H9 (cell line): ENCODE results near the gene CPEB2. TPM values are rescaled to one million over a fixed set of nuclear protein-coding genes. Genes with fewer than 3 reads are reported as not detected.

ENCODE experiments used
- DNase-seq: peaks from one replicate; pipeline ENCODE4 v3.0.0-alpha.2; 2017
- H2AFZ ChIP-seq: one replicate; pipeline ENCODE4 v1.6.1; 2013; ENCODE audit warnings: mild to moderate bottlenecking, low read length, control low read depth, moderate library complexity
- H2AK5ac ChIP-seq: 2 replicates; pipeline ENCODE4 v1.6.1; 2013; ENCODE audit warnings: low read length, control low read depth, mixed read lengths; ENCODE audit not compliant: insufficient read length
- H2BK120ac ChIP-seq: one replicate; pipeline ENCODE4 v1.6.1; 2013; ENCODE audit warnings: low read depth, mild to moderate bottlenecking, low read length, control low read depth, inconsistent platforms; ENCODE audit not compliant: poor library complexity, severe bottlenecking
- H2BK12ac ChIP-seq: 2 replicates; pipeline ENCODE4 v1.6.1; 2013; ENCODE audit warnings: low read length, control low read depth, mixed read lengths, low read depth; ENCODE audit not compliant: insufficient read length
- H2BK15ac ChIP-seq: 2 replicates; pipeline ENCODE4 v1.6.1; 2013; ENCODE audit warnings: low read depth, low read length, control low read depth
- H2BK20ac ChIP-seq: one replicate; pipeline ENCODE4 v1.6.1; 2013; ENCODE audit warnings: low read depth, mild to moderate bottlenecking, low read length, control low read depth, inconsistent platforms; ENCODE audit not compliant: poor library complexity, severe bottlenecking
- H2BK5ac ChIP-seq: 2 replicates; pipeline ENCODE4 v1.6.1; 2013; ENCODE audit warnings: low read length, control low read depth, mixed read lengths; ENCODE audit not compliant: insufficient read length
- H3K14ac ChIP-seq: 2 replicates; pipeline ENCODE4 v1.6.1; 2013; ENCODE audit warnings: low read length, control low read depth; ENCODE audit not compliant: insufficient read depth
- H3K18ac ChIP-seq: 2 replicates; pipeline ENCODE4 v1.6.1; 2013; ENCODE audit warnings: low read depth, mild to moderate bottlenecking, mixed read lengths, low read length, control low read depth; ENCODE audit not compliant: insufficient read length
- H3K23ac ChIP-seq: 2 replicates; pipeline ENCODE4 v1.6.1; 2013; ENCODE audit warnings: low read length, control low read depth, mixed read lengths, low read depth; ENCODE audit not compliant: insufficient read length
- H3K23me2 ChIP-seq: 2 replicates; pipeline ENCODE4 v1.6.1; 2013; ENCODE audit warnings: low read depth, mild to moderate bottlenecking, mixed read lengths, low read length, control low read depth; ENCODE audit not compliant: insufficient read length, poor library complexity, severe bottlenecking
- H3K27ac ChIP-seq: 2 replicates; pipeline ENCODE4 v1.5.1; 2013; ENCODE audit warnings: low read length, control low read depth, mixed read lengths, low read depth; ENCODE audit not compliant: insufficient read length
- H3K27me3 ChIP-seq: 2 replicates; pipeline ENCODE4 v1.6.1; 2013; ENCODE audit warnings: low read length, control low read depth, inconsistent platforms; ENCODE audit not compliant: insufficient read depth
- H3K4ac ChIP-seq: 2 replicates; pipeline ENCODE4 v1.6.1; 2013; ENCODE audit warnings: low read depth, mild to moderate bottlenecking, control low read depth, inconsistent platforms, low read length, moderate library complexity
- H3K4me1 ChIP-seq: 2 replicates; pipeline ENCODE4 v1.6.1; 2013; ENCODE audit warnings: low read length, control low read depth, inconsistent platforms; ENCODE audit not compliant: insufficient read depth
- H3K4me2 ChIP-seq: 2 replicates; pipeline ENCODE4 v1.6.1; 2013; ENCODE audit warnings: low read length, control low read depth, mixed read lengths; ENCODE audit not compliant: insufficient read length, insufficient read depth
- H3K56ac ChIP-seq: 2 replicates; pipeline ENCODE4 v1.6.1; 2013; ENCODE audit warnings: low read depth, mild to moderate bottlenecking, mixed read lengths, low read length, control low read depth; ENCODE audit not compliant: insufficient read length
- H3K79me1 ChIP-seq: 2 replicates; pipeline ENCODE4 v1.6.1; 2013; ENCODE audit warnings: low read depth, mild to moderate bottlenecking, moderate library complexity, low read length, control low read depth, inconsistent platforms; ENCODE audit not compliant: insufficient read depth, poor library complexity, severe bottlenecking
- H3K79me2 ChIP-seq: 2 replicates; pipeline ENCODE4 v1.6.1; 2013; ENCODE audit warnings: low read length, control low read depth, inconsistent platforms; ENCODE audit not compliant: insufficient read depth
- H3K9ac ChIP-seq: 2 replicates; pipeline ENCODE4 v1.6.1; 2013; ENCODE audit warnings: low read length, control low read depth, mixed read lengths; ENCODE audit not compliant: insufficient read length; ENCODE audit errors: extremely low read depth
- H3K9me3 ChIP-seq: one replicate; pipeline ENCODE4 v1.6.1; 2013; ENCODE audit warnings: low read depth, low read length, inconsistent platforms; ENCODE audit not compliant: control insufficient read depth
- H3T11ph ChIP-seq: one replicate; pipeline ENCODE4 v1.6.1; 2013; ENCODE audit warnings: mild to moderate bottlenecking, low read length, control low read depth, inconsistent platforms
- H4K20me1 ChIP-seq: one replicate; pipeline ENCODE4 v1.6.1; 2013; ENCODE audit not compliant: control insufficient read depth, insufficient read length, insufficient read depth
- H4K5ac ChIP-seq: 2 replicates; pipeline ENCODE4 v1.6.1; 2013; ENCODE audit warnings: low read depth, mild to moderate bottlenecking, mixed read lengths, low read length, control low read depth; ENCODE audit not compliant: insufficient read length
- H4K8ac ChIP-seq: replicated peaks from 2 replicates; pipeline ENCODE4 v1.6.1; 2013; ENCODE audit warnings: low read length, control low read depth, mixed read lengths, low read depth; ENCODE audit not compliant: insufficient read length
- H4K91ac ChIP-seq: 2 replicates; pipeline ENCODE4 v1.6.1; 2013; ENCODE audit warnings: low read depth, mild to moderate bottlenecking, moderate library complexity, mixed read lengths, low read length, control low read depth; ENCODE audit not compliant: insufficient read length
- H3K27ac Mint-ChIP-seq, 3 experiments: 2 replicates in 2 of 3; 3 replicates in 1 of 3; pipeline ENCODE4 v1.8.0; 2020 to 2021; ENCODE audit warnings: mixed read lengths in 3 of 3, mild to moderate bottlenecking in 1 of 3, moderate library complexity in 1 of 3
- H3K27me3 Mint-ChIP-seq: 2 replicates; pipeline ENCODE4 v1.8.0; 2021; ENCODE audit warnings: low read depth, mild to moderate bottlenecking, moderate library complexity, mixed read lengths
- H3K36me3 Mint-ChIP-seq, 3 experiments: 2 replicates in 2 of 3; 3 replicates in 1 of 3; pipeline ENCODE4 v1.8.0; 2020 to 2021; ENCODE audit warnings: low read depth in 3 of 3, mixed read lengths in 3 of 3; ENCODE audit not compliant: insufficient read depth in 1 of 3
- H3K4me1 Mint-ChIP-seq, 2 experiments: 2 replicates each; pipeline ENCODE4 v1.8.0; 2020; ENCODE audit warnings: mixed read lengths in 2 of 2
- H3K4me3 Mint-ChIP-seq, 2 experiments: 2 replicates in 1 of 2; 3 replicates in 1 of 2; pipeline ENCODE4 v1.8.0; 2020 to 2021; ENCODE audit warnings: mild to moderate bottlenecking in 2 of 2, mixed read lengths in 2 of 2, moderate library complexity in 1 of 2
- H3K9me3 Mint-ChIP-seq, 2 experiments: 2 replicates in 1 of 2; 3 replicates in 1 of 2; pipeline ENCODE4 v1.8.0; 2020; ENCODE audit warnings: mild to moderate bottlenecking in 2 of 2, mixed read lengths in 2 of 2, moderate library complexity in 1 of 2
- CTCF ChIP-seq: fragments of 200-600 bp; sonication (generic); conservative IDR thresholded peaks from 3 replicates; pipeline ENCODE4 v1.8.0; 2021; ENCODE audit warnings: antibody characterized with exemption, mild to moderate bottlenecking
- WGBS: extraction: QIAGEN DNeasy Blood & Tissue Kit; methylation state at CpG from one replicate; pipeline ENCODE4 v1.1.7; 2013; ENCODE audit warnings: missing lambda C conversion rate, low lambda C conversion rate, mixed read lengths; ENCODE audit not compliant: insufficient read length; ENCODE audit errors: extremely low coverage; 5-methylcytosine and 5-hydroxymethylcytosine counted together
- total RNA-seq: library from RNA; stranded (reverse); gene quantifications from 2 replicates; pipeline ENCODE4 v1.2.1, GENCODE V29; 2021

The CPEB2 gene
- total RNA-seq, 1 experiment from 2014 or later = 1.8 TPM

GRCh38 chr4:15011166-15011565 is 8.9 kb downstream of the CPEB2 start:
- no peak overlapping the region for H3K9ac ChIP-seq
- no peaks in the 10 kb centered on the region for H3K27me3 ChIP-seq
- Mint-ChIP-seq H3K4me3 (no peak overlapping the region), H3K9me3 (no peaks in the 10 kb centered on the region), H3K36me3 (no peaks in the 10 kb centered on the region), H3K4me1 (peaks cover 23 to 27% of the 10 kb centered on the region in 2 experiments), H3K27me3 (peaks cover 5% of the 10 kb centered on the region), H3K27ac (no peak overlapping the region)
- H3K4ac ChIP-seq = no peak overlapping the region
- H2BK20ac ChIP-seq = no peak overlapping the region
- no peak overlapping the region for H4K91ac ChIP-seq
- H3K9me3 ChIP-seq = no peaks in the 10 kb centered on the region
- H3K27ac ChIP-seq = no peak overlapping the region
- no peak overlapping the region for H3K4me2 ChIP-seq
- H2BK12ac ChIP-seq = no peak overlapping the region
- no peak overlapping the region for H2BK120ac ChIP-seq
- no peak overlapping the region for H4K8ac ChIP-seq
- H2AFZ ChIP-seq = no peak overlapping the region
- no peak overlapping the region for H2BK5ac ChIP-seq
- no peak overlapping the region for H2BK15ac ChIP-seq
- no peak overlapping the region for H3K14ac ChIP-seq
- no peak overlapping the region for H2AK5ac ChIP-seq
- no peaks in the 10 kb centered on the region for H3K79me1 ChIP-seq
- H3K56ac ChIP-seq = no peak overlapping the region
- H3K23me2 ChIP-seq = no peaks in the 10 kb centered on the region
- no peak overlapping the region for H4K5ac ChIP-seq
- H3K79me2 ChIP-seq = no peaks in the 10 kb centered on the region
- H3T11ph ChIP-seq = no peak overlapping the region
- no peak for DNase-seq
- peaks cover 6% of the 10 kb centered on the region; the same call in 1 of the 2 replicates for H3K4me1 ChIP-seq
- no peak overlapping the region for H3K18ac ChIP-seq
- no peak overlapping the region for H3K23ac ChIP-seq
- H4K20me1 ChIP-seq = no peaks in the 10 kb centered on the region
- no peak for TF ChIP-seq CTCF
- no CpG with 5 or more reads among the region's 9 CpGs for WGBS
